ENCODE results near the gene NTSR1. TPM values are rescaled to one million over a fixed set of nuclear protein-coding genes. Genes with fewer than 3 reads are reported as not detected.

NTSR1 gene
- total RNA-seq, 1 experiment from 2014 or later, result 7.8 TPM

DNA sequence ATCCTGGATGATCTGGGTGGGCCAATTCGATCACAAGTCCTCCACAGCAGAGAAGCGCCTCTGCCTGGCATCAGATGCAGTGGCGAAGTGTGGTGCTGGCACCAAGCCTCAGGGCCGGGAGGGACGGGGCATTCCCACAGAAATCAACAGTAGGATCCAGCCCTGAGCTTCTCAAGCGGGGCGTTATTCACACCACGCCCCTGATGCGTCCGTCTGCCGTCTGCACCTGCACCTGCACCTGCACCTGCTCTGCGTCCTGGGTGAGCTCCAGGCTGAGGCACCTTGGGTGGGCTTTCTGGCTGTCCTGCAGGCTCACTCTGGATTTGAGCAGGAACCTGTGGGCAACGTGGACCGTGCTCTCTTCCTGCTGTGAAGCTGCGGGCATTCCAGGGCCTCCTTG is 13.8 kb upstream of the NTSR1 start:
- intact Hi-C loops (cut with micrococcal nuclease), result no loop called here
- ChIA-PET POLR2A (ENCODE audit: unreplicated experiment) (no interaction called here), CTCF (no interaction called here)
- Histone ChIP-seq H3K36me3 (ENCODE audit: low read depth, low read length) (no peaks in the 10 kb centered on the region), H3K79me2 (ENCODE audit: low read length) (no peaks in the 10 kb centered on the region), H3K9me3 (ENCODE audit: low read length) (no peaks in the 10 kb centered on the region), H3K9ac (ENCODE audit: low read length) (no peak overlapping the region), H3K27me3 (ENCODE audit: low read length) (no peaks in the 10 kb centered on the region), H3K9me2 (replicated peaks; ENCODE audit: low read length) (no peaks in the 10 kb centered on the region), H3K4me2 (ENCODE audit: low read length) (no peak overlapping the region), H3K27ac (ENCODE audit: low read length) (no peak overlapping the region), H2AFZ (ENCODE audit: low read length) (no peak overlapping the region), H4K20me1 (ENCODE audit: low read length) (no peaks in the 10 kb centered on the region), H3K4me1 (ENCODE audit: insufficient read depth, low read length) (no peaks in the 10 kb centered on the region), H3F3A (ENCODE audit: low read length, unreplicated experiment) (no peaks in the 10 kb centered on the region), H3K4me3 (ENCODE audit: low read length) (no peak overlapping the region)
- no TSS peak for BruUV-seq (replicated peaks)
- ATAC-seq (no peak), DNase-seq (no peak)
- TF ChIP-seq EZH2phosphoT487 (IDR thresholded peaks at IDR 0.05; ENCODE audit: borderline replicate concordance, low read length) (no peak), EZH2 (IDR thresholded peaks at IDR 0.05; ENCODE audit: low read length, unreplicated experiment) (no peak)
- TF ChIP-seq, protein P1, sequence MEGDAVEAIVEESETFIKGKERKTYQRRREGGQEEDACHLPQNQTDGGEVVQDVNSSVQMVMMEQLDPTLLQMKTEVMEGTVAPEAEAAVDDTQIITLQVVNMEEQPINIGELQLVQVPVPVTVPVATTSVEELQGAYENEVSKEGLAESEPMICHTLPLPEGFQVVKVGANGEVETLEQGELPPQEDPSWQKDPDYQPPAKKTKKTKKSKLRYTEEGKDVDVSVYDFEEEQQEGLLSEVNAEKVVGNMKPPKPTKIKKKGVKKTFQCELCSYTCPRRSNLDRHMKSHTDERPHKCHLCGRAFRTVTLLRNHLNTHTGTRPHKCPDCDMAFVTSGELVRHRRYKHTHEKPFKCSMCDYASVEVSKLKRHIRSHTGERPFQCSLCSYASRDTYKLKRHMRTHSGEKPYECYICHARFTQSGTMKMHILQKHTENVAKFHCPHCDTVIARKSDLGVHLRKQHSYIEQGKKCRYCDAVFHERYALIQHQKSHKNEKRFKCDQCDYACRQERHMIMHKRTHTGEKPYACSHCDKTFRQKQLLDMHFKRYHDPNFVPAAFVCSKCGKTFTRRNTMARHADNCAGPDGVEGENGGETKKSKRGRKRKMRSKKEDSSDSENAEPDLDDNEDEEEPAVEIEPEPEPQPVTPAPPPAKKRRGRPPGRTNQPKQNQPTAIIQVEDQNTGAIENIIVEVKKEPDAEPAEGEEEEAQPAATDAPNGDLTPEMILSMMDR (conservative IDR thresholded peaks at IDR 0.05; ENCODE audit: low read depth, low read length), result no peak

DNA sequence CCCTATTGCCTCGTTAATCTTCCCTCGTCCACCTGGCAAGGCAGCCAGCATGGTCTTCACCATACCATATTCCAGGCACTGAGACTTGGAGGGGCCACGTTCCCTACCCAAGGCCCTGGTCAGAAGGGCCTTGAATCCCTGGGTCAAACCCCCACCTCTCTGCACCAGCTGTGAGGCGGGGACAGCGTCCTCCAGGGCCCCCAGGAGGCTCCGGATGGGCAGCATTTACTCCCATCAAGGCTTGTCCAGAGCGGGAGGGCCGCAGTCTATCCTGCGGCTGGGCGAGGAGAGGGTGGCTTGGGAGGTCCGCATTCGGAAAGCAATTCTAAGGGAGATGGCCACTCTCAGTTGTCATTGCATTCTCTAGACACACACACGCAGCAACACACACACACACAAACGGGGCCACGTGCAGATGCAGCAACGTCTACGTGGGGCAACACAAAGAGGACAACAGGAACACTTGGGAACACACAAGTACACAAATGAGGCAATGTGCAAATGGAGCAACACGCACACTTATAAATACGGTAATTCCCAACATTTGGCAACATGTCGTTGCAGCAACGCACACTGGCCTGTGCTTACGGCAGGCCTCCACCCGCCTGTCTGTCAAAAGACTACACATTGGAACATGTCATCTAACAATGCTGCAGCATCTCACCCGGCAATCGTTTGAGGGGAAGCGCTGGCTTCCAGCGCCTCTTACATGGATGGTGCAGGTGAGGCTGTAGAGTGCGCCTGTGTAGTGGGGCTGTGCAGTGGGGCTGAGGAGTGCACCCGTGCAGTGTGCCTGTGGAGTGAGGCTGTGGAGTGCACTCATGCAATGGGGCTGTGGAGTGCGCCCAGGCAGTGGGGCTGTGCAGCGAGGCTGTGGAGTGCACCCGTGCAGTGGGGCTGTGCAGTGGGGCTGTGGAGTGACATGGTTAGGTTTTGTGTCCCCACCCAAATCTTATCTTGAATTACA is 12.9 kb upstream of the NTSR1 start:
- ChIA-PET POLR2A (ENCODE audit: unreplicated experiment) (no interaction called here), CTCF (no interaction called here)
- Histone ChIP-seq H3F3A (ENCODE audit: low read length, unreplicated experiment) (no peaks in the 10 kb centered on the region), H3K4me1 (ENCODE audit: insufficient read depth, low read length) (no peaks in the 10 kb centered on the region), H3K36me3 (ENCODE audit: low read depth, low read length) (no peaks in the 10 kb centered on the region), H3K79me2 (ENCODE audit: low read length) (no peaks in the 10 kb centered on the region), H3K27ac (ENCODE audit: low read length) (no peak overlapping the region), H3K9ac (ENCODE audit: low read length) (no peak overlapping the region), H2AFZ (ENCODE audit: low read length) (no peak overlapping the region), H3K9me3 (ENCODE audit: low read length) (no peaks in the 10 kb centered on the region), H3K9me2 (replicated peaks; ENCODE audit: low read length) (no peaks in the 10 kb centered on the region), H3K4me3 (ENCODE audit: low read length) (no peak overlapping the region), H3K4me2 (ENCODE audit: low read length) (no peak overlapping the region), H3K27me3 (ENCODE audit: low read length) (no peaks in the 10 kb centered on the region), H4K20me1 (ENCODE audit: low read length) (no peaks in the 10 kb centered on the region)
- intact Hi-C loops (cut with micrococcal nuclease), result no loop called here
- no peak for ATAC-seq
- TF ChIP-seq EZH2 (IDR thresholded peaks at IDR 0.05; ENCODE audit: low read length, unreplicated experiment) (no peak), EZH2phosphoT487 (IDR thresholded peaks at IDR 0.05; ENCODE audit: borderline replicate concordance, low read length) (no peak)
- TF ChIP-seq, protein P1 (conservative IDR thresholded peaks at IDR 0.05; ENCODE audit: low read depth, low read length), result no peak
- BruUV-seq (replicated peaks), result no TSS peak
- DNase-seq, result no peak

DNA sequence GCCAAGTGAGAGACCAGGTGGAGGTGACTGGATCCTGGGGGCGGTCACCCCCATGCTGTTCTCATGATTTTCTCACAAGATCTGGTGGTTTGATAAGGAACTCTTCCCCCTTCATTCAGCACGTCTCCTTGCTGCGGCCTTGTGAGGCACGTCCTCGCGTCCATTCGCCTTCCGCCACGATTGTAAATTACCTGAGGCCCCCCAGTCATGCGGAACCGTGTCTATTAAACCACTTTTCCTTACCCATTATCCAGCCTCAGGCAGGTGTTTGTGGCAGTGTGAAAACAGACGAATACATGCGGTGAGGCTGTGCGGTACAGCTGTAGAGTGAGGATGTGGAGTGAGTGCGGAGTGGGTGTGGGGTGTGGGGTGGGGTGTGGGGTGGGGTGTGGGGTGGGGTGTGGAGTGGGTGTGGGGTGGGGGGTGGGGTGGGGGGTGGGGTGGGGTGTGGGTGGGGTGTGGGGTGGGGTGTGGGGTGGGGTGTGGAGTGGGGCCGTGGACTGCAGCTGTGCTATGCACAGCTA is 12.1 kb upstream of the NTSR1 start:
- intact Hi-C loops (cut with micrococcal nuclease), result no loop called here
- H3K27ac ChIP-seq (ENCODE audit: low read length), result no peak overlapping the region
- ChIA-PET CTCF (no interaction called here), POLR2A (ENCODE audit: unreplicated experiment) (no interaction called here)
- no peak for ATAC-seq
- H3K4me3 ChIP-seq (ENCODE audit: low read length), result no peak overlapping the region
- no peaks in the 10 kb centered on the region for H4K20me1 ChIP-seq (ENCODE audit: low read length)
- H3K4me1 ChIP-seq (ENCODE audit: insufficient read depth, low read length), result no peaks in the 10 kb centered on the region
- no peak overlapping the region for H3K4me2 ChIP-seq (ENCODE audit: low read length)
- no peak for TF ChIP-seq EZH2 (IDR thresholded peaks at IDR 0.05; ENCODE audit: low read length, unreplicated experiment)
- TF ChIP-seq, protein P1 (conservative IDR thresholded peaks at IDR 0.05; ENCODE audit: low read depth, low read length), result no peak
- no peak for TF ChIP-seq EZH2phosphoT487 (IDR thresholded peaks at IDR 0.05; ENCODE audit: borderline replicate concordance, low read length)
- no peaks in the 10 kb centered on the region for H3K9me3 ChIP-seq (ENCODE audit: low read length)
- no peak for DNase-seq
- no peak overlapping the region for H2AFZ ChIP-seq (ENCODE audit: low read length)
- no TSS peak for BruUV-seq (replicated peaks)
- no peaks in the 10 kb centered on the region for H3K36me3 ChIP-seq (ENCODE audit: low read depth, low read length)
- no peaks in the 10 kb centered on the region for H3K79me2 ChIP-seq (ENCODE audit: low read length)
- H3F3A ChIP-seq (ENCODE audit: low read length, unreplicated experiment), result no peaks in the 10 kb centered on the region
- no peak overlapping the region for H3K9ac ChIP-seq (ENCODE audit: low read length)
- H3K27me3 ChIP-seq (ENCODE audit: low read length), result no peaks in the 10 kb centered on the region
- H3K9me2 ChIP-seq (replicated peaks; ENCODE audit: low read length), result no peaks in the 10 kb centered on the region
